ENCODE results near the gene FHOD3.

The FHOD3 gene

GRCh38 chr18:36708366-36708765 lies 410.9 kb downstream of the FHOD3 start:
- TF ChIP-seq REST (IDR thresholded peaks at IDR 0.05; ENCODE audit: insufficient read depth in 1 of 2, low read depth in 2 of 2, low read length in 2 of 2) (no peak), SIN3A (IDR thresholded peaks at IDR 0.05; ENCODE audit: borderline replicate concordance, insufficient read depth, low read length) (no peak), TAF1 (IDR thresholded peaks at IDR 0.05; ENCODE audit: borderline replicate concordance, insufficient read depth, low read length) (no peak), POLR2AphosphoS5 (IDR thresholded peaks at IDR 0.05; ENCODE audit: low read depth, low read length) (no peak), FOXP2 (optimal IDR thresholded peaks at IDR 0.05; ENCODE audit: borderline replicate concordance, extremely low read depth, extremely low read length, insufficient read depth) (no peak)

- TF ChIP-seq REST (IDR thresholded peaks at IDR 0.05; ENCODE audit: insufficient read depth in 1 of 2, low read depth in 2 of 2, low read length in 2 of 2) (no peak), POLR2AphosphoS5 (IDR thresholded peaks at IDR 0.05; ENCODE audit: low read depth, low read length) (no peak), SIN3A (IDR thresholded peaks at IDR 0.05; ENCODE audit: borderline replicate concordance, insufficient read depth, low read length) (no peak), TAF1 (IDR thresholded peaks at IDR 0.05; ENCODE audit: borderline replicate concordance, insufficient read depth, low read length) (no peak), FOXP2 (optimal IDR thresholded peaks at IDR 0.05; ENCODE audit: borderline replicate concordance, extremely low read depth, extremely low read length, insufficient read depth) (no peak)
These were observed 411.8 kb downstream of the FHOD3 start for GRCh38 chr18:36709315-36709714.

- TF ChIP-seq REST (IDR thresholded peaks at IDR 0.05; ENCODE audit: insufficient read depth in 1 of 2, low read depth in 2 of 2, low read length in 2 of 2) (no peak), POLR2AphosphoS5 (IDR thresholded peaks at IDR 0.05; ENCODE audit: low read depth, low read length) (no peak), FOXP2 (optimal IDR thresholded peaks at IDR 0.05; ENCODE audit: borderline replicate concordance, extremely low read depth, extremely low read length, insufficient read depth) (no peak), SIN3A (IDR thresholded peaks at IDR 0.05; ENCODE audit: borderline replicate concordance, insufficient read depth, low read length) (no peak), TAF1 (IDR thresholded peaks at IDR 0.05; ENCODE audit: borderline replicate concordance, insufficient read depth, low read length) (no peak)
These were observed 413.7 kb downstream of the FHOD3 start for GRCh38 chr18:36711014-36711725.

GRCh38 chr18:36711813-36712444 lies 414.4 kb downstream of the FHOD3 start:
- TF ChIP-seq REST (IDR thresholded peaks at IDR 0.05; ENCODE audit: insufficient read depth in 1 of 2, low read depth in 2 of 2, low read length in 2 of 2): no peak
- TF ChIP-seq TAF1 (IDR thresholded peaks at IDR 0.05; ENCODE audit: borderline replicate concordance, insufficient read depth, low read length): no peak
- TF ChIP-seq SIN3A (IDR thresholded peaks at IDR 0.05; ENCODE audit: borderline replicate concordance, insufficient read depth, low read length): no peak
- TF ChIP-seq POLR2AphosphoS5 (IDR thresholded peaks at IDR 0.05; ENCODE audit: low read depth, low read length): no peak
- TF ChIP-seq FOXP2 (optimal IDR thresholded peaks at IDR 0.05; ENCODE audit: borderline replicate concordance, extremely low read depth, extremely low read length, insufficient read depth): no peak

Measured in PFSK-1 (cell line).